OCI-LY3 (cell line): ENCODE data around the gene SEC24D.

Source experiments
- H2AFZ ChIP-seq: fragments of 200-600, 300-600 bp; shearing (Covaris generic); 2 replicates; pipeline ENCODE4 v1.6.0; 2014; ENCODE audit warnings: antibody characterized with exemption, low read depth, low read length
- H3K27ac ChIP-seq: fragments of 200-600, 300-600 bp; sonication (generic); 2 replicates; pipeline ENCODE4 v1.5.1; 2014; ENCODE audit warnings: mild to moderate bottlenecking, low read length, moderate library complexity, mixed read lengths
- H3K27me3 ChIP-seq: fragments of 200-600, 300-600 bp; sonication (generic); 2 replicates; pipeline ENCODE4 v1.6.1; 2014; ENCODE audit warnings: low read depth, low read length, mixed read lengths
- H3K36me3 ChIP-seq: fragments of 200-600, 300-600 bp; sonication (generic); replicated peaks from 2 replicates; pipeline ENCODE3; 2014; ENCODE audit warnings: low read depth, low read length, mixed read lengths
- H3K4me1 ChIP-seq: fragments of 300-600, 200-600 bp; sonication (generic); 2 replicates; pipeline ENCODE4 v1.6.1; 2014; ENCODE audit warnings: low read length, mixed read lengths
- H3K4me2 ChIP-seq: fragments of 200-600, 300-600 bp; sonication (generic); 2 replicates; pipeline ENCODE4 v1.6.1; 2014; ENCODE audit warnings: low read length, mixed read lengths
- H3K4me3 ChIP-seq: fragments of 300-600, 200-600 bp; sonication (generic); 2 replicates; pipeline ENCODE4 v1.5.1; 2014; ENCODE audit warnings: antibody characterized with exemption, mild to moderate bottlenecking, low read length, moderate library complexity
- H3K79me2 ChIP-seq: fragments of 300-600, 200-600 bp; shearing (Covaris generic); 2 replicates; pipeline ENCODE4 v1.6.1; 2014; ENCODE audit warnings: mild to moderate bottlenecking, low read length, mixed read lengths
- H3K9ac ChIP-seq: fragments of 300-600, 200-600 bp; shearing (Covaris generic); 2 replicates; pipeline ENCODE4 v1.6.0; 2014; ENCODE audit warnings: mild to moderate bottlenecking, low read length, moderate library complexity
- H3K9me3 ChIP-seq: fragments of 200-600, 300-600 bp; shearing (Covaris generic); 2 replicates; pipeline ENCODE4 v1.6.1; 2014; ENCODE audit warnings: low read length, mixed read lengths; ENCODE audit not compliant: insufficient read depth
- H4K20me1 ChIP-seq: fragments of 200-600, 300-600 bp; sonication (generic); 2 replicates; pipeline ENCODE4 v1.6.1; 2016; ENCODE audit warnings: low read length, mixed read lengths; ENCODE audit not compliant: insufficient read depth
- CTCF ChIP-seq: fragments of 200-600, 300-600 bp; sonication (generic); IDR thresholded peaks from 2 replicates; pipeline ENCODE4 v1.5.1; 2014; ENCODE audit warnings: antibody characterized with exemption, low read length, low read depth
- EZH2phosphoT487 ChIP-seq: fragments of 200-600 bp; shearing (Covaris generic); IDR thresholded peaks from 2 replicates; pipeline ENCODE4 v1.6.1; 2018; ENCODE audit warnings: antibody characterized with exemption, mixed run types, low read depth

The SEC24D gene

GRCh38 chr4:118683513-118683912 lies 152.4 kb downstream of the SEC24D start:
- peak overlapping the region; percentile 25 for H2AFZ ChIP-seq
- no peaks in the 10 kb centered on the region for H3K9me3 ChIP-seq
- H3K79me2 ChIP-seq = peaks cover 29% of the 10 kb centered on the region
- H3K27me3 ChIP-seq = no peaks in the 10 kb centered on the region
- H3K36me3 ChIP-seq = no peaks in the 10 kb centered on the region
- H4K20me1 ChIP-seq = 0 out of 2 replicates have a peak, but pooled peaks cover 9% of the 10 kb centered on the region
- H3K27ac ChIP-seq = no peak overlapping the region
- TF ChIP-seq CTCF = no peak
- TF ChIP-seq EZH2phosphoT487 = no peak
- H3K4me3 ChIP-seq = no peak overlapping the region
- H3K9ac ChIP-seq = no peak overlapping the region
- H3K4me2 ChIP-seq = peak overlapping the region; percentile 32
- H3K4me1 ChIP-seq = peaks cover 21% of the 10 kb centered on the region

GRCh38 chr4:118682928-118683327 lies 153.0 kb downstream of the SEC24D start:
- Histone ChIP-seq H3K36me3 (no peaks in the 10 kb centered on the region), H2AFZ (peak overlapping the region; percentile 25), H3K27me3 (no peaks in the 10 kb centered on the region), H3K4me3 (no peak overlapping the region), H3K4me2 (peak overlapping the region; percentile 32), H3K27ac (no peak overlapping the region), H3K9ac (no peak overlapping the region), H4K20me1 (0 out of 2 replicates have a peak, but pooled peaks cover 9% of the 10 kb centered on the region), H3K79me2 (peaks cover 27% of the 10 kb centered on the region), H3K9me3 (no peaks in the 10 kb centered on the region), H3K4me1 (peaks cover 21% of the 10 kb centered on the region)
- TF ChIP-seq CTCF (peak; percentile 53), EZH2phosphoT487 (no peak)

GRCh38 chr4:118680808-118681207 lies 155.1 kb downstream of the SEC24D start:
- Histone ChIP-seq H3K4me2 (no peak overlapping the region), H3K4me1 (peaks cover 10% of the 10 kb centered on the region), H3K27me3 (no peaks in the 10 kb centered on the region), H3K9me3 (no peaks in the 10 kb centered on the region), H4K20me1 (0 out of 2 replicates have a peak, but pooled peaks cover 2% of the 10 kb centered on the region), H3K9ac (no peak overlapping the region), H3K36me3 (no peaks in the 10 kb centered on the region), H3K4me3 (no peak overlapping the region), H3K79me2 (peaks cover 6% of the 10 kb centered on the region), H3K27ac (no peak overlapping the region), H2AFZ (no peak overlapping the region)
- no peak for TF ChIP-seq CTCF
- TF ChIP-seq EZH2phosphoT487 = no peak

- Histone ChIP-seq H3K36me3 (no peaks in the 10 kb centered on the region), H3K4me3 (no peak overlapping the region), H3K4me2 (no peak overlapping the region), H3K27me3 (no peaks in the 10 kb centered on the region), H3K27ac (no peak overlapping the region), H3K9ac (no peak overlapping the region), H4K20me1 (no peaks in the 10 kb centered on the region), H2AFZ (no peak overlapping the region), H3K4me1 (no peaks in the 10 kb centered on the region), H3K9me3 (no peaks in the 10 kb centered on the region), H3K79me2 (no peaks in the 10 kb centered on the region)
- TF ChIP-seq CTCF = no peak
- TF ChIP-seq EZH2phosphoT487 = no peak
Observed at GRCh38 chr4:118676128-118676527, 159.8 kb downstream of the SEC24D start.
